HG02588 (cell line): ENCODE measurements around the gene CAMKK2.
A peak's percentile ranks its signal among the peaks of the same experiment; 100 is the strongest.
"Not testable (repeated sequence)": the region's sequence is repeated elsewhere in the genome, so short reads cannot be mapped to it uniquely, and the experiment has no call there.

Experiments used
- ATAC-seq: cut with Tn5 transposase; IDR thresholded peaks from one replicate; pipeline ENCODE4 v1.9.1; 2021; ENCODE audit warnings: mild to moderate bottlenecking, moderate library complexity; ENCODE audit not compliant: unreplicated experiment

CAMKK2 gene

GRCh38 chr12:121227294-121227693 lies 69.2 kb downstream of the CAMKK2 start:
- ATAC-seq = peak; percentile 65

DNA sequence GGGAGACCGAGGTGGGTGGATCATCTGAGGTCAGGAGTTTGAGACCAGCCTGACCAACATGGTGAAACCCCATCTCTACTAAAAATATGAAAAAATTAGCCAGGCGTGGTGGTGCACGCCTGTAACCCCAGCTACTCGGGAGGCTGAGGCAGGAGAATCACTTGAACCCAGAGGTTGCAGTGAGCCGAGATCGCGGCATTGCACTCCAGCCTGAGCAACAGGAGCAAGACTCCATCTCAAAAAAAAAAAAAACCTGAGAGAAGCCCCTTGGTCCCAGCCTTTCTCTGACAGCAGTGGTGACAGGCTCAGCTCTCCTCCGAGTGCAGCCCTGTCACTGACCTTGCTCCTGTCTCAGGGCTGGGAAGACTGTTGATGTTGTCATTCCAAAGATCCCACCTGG lies 69.6 kb downstream of the CAMKK2 start:
- ATAC-seq = peak; percentile 14

GRCh38 chr12:121226399-121226798 lies 70.1 kb downstream of the CAMKK2 start:
- ATAC-seq = no peak

GRCh38 chr12:121224591-121224990 lies 71.9 kb downstream of the CAMKK2 start:
- ATAC-seq = no peak

- no peak for ATAC-seq
Measured at GRCh38 chr12:121223292-121224285, 72.9 kb downstream of the CAMKK2 start.

DNA sequence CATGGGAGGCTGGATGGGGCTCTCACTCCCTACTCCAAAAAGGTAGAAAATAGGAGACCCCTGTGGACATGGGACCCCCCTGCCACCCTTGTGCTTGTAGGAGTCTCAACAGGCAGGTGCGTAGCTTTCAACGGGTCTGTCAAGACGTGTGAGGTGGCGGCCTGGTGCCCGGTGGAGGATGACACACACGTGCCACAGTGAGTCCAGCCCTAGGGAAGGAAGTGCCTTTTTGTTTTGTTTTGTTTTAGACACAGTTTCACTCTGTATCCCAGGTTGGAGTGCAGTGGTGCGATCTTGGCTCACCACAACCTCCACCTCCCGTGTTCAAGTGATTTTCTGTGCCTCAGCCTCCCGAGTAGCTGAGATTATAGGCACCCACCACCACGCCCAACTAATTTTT lies 73.7 kb downstream of the CAMKK2 start:
- ATAC-seq = no peak

- ATAC-seq = no peak
Measured at GRCh38 chr12:121219353-121219986, 77.0 kb downstream of the CAMKK2 start.

- no peak for ATAC-seq
Measured at GRCh38 chr12:121218588-121219352, 77.7 kb downstream of the CAMKK2 start.

DNA sequence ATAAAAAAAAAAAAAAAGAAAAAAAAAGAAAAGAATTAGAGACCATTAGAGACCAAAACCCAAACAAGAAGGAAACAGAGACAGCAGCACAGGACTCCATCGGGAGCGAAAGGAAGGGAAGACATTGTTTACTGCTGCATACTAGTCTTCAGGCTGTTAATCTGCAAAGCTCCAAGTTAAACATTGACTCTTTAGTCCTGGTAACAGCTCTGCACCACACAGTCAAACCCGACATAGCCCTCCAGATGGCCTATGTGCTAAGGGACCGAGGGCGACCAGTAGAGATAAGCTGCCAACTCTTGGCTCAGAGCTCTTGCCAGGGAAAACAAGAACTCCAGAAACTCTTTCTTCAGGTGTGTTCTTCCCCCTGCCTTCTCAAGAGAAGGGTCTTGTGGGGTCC lies 78.7 kb downstream of the CAMKK2 start:
- ATAC-seq = no peak

DNA sequence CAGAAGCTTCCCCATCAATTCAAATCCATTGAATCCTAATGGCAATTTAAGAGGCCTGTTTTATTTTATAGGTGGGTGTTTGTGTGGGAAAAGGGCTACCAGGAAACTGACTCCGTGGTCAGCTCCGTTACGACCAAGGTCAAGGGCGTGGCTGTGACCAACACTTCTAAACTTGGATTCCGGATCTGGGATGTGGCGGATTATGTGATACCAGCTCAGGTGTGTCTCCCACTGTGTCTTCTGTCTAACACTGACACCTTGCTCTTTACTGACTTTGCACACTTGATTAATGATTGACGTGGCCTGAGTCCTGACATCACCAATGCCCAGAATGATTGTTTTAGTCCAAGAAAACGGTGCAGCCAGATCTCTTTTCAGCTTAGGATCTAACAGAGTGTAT lies 79.4 kb downstream of the CAMKK2 start:
- ATAC-seq = no peak

DNA sequence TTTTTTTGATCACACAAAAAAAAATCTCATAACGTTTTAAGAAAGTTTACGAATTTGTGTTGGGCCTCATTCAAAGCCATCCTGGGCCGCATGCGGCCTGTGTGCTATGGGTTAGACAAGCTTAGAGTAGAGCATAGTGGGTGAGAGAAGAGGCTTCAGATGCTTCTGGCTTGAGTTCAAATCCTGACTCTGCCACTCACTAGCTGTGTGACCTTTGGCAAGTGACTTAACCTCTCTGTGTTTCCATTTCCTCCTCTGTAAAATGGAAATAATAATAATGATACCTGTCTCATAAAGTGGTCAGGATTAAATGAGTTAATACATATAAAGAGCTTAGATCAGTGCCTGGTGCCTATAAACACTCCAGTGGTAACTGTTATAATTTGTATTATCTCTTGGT lies 80.4 kb downstream of the CAMKK2 start:
- no peak for ATAC-seq

- no peak for ATAC-seq
Measured at GRCh38 chr12:121214855-121215745, 81.4 kb downstream of the CAMKK2 start.

- no peak for ATAC-seq
Measured at GRCh38 chr12:121214166-121214777, 82.2 kb downstream of the CAMKK2 start.

DNA sequence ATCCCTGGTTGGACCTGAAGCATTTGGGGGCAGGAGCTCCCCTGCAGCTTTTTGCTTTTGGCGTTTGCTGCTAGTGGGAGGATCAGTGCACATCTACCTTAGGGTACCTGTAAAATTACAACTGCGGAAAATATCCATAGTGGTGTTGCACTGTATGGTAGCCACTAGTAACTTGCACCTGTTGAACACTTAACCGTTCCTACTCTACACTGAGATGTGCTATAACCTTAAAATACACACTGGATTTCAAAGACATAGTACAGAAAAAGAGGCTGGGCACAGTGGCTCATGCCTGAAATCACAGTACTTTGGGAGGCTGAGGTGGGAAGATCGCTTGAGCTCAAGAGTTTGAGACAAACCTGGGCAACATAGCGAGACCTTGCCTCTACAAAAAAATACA lies 83.6 kb downstream of the CAMKK2 start:
- ATAC-seq = no peak

GRCh38 chr12:121209624-121210572 lies 86.6 kb downstream of the CAMKK2 start, which contains the start of gene P2RX4:
Gene P2RX4, plus strand, starts transcription at chr12:121210129. Its CDS starts 36 bp downstream, at chr12:121210165.
- peak; percentile 88 for ATAC-seq

- ATAC-seq = no peak
Measured at GRCh38 chr12:121209221-121209620, 87.3 kb downstream of the CAMKK2 start.

DNA sequence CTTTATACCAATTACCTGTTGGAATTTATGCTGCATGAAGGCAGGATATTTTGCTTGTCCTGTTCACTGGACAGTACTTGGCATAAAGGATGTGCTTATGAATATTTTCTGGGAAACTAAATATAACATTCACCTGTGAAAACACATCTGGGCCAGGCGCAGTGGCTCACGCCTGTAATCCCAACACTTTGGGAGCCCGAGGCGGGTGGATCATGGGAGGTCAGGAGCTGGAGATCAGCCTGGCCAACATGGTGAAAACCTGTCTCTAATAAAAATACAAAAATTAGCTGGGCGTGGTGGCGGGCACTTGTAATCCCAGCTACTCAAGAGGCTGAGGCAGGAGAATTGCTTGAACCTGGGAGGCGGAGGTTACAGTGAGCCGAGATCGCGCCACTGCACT lies 87.9 kb downstream of the CAMKK2 start:
- not testable (repeated sequence) for ATAC-seq

GRCh38 chr12:121205491-121205890 lies 91.0 kb downstream of the CAMKK2 start:
- ATAC-seq = no peak

GRCh38 chr12:121203482-121203881 lies 93.0 kb downstream of the CAMKK2 start:
- ATAC-seq = no peak
